Smooth muscle cell (in vitro differentiated cells): Measurements from ENCODE around the gene RBM20. TPM values are rescaled to one million over a fixed set of nuclear protein-coding genes. Genes with fewer than 3 reads are reported as not detected.

ENCODE experiments used
- DNase-seq: peaks from one replicate; lab custom pipeline; 2025; ENCODE audit not compliant: unreplicated experiment; lab: John Stamatoyannopoulos, UW
- H2AFZ ChIP-seq: fragments of 200-600 bp; sonication (generic); 2 replicates; pipeline ENCODE4 v1.6.0; 2016; ENCODE audit warnings: antibody characterized with exemption, low read depth, mild to moderate bottlenecking
- H3F3A ChIP-seq: fragments of 200-600 bp; sonication (generic); 2 replicates; pipeline ENCODE4 v1.6.0; 2017; ENCODE audit warnings: antibody characterized with exemption, low read depth
- H3K27ac ChIP-seq: fragments of 200-600 bp; sonication (generic); 2 replicates; pipeline ENCODE4 v1.5.1; 2016; ENCODE audit warnings: low read depth, mild to moderate bottlenecking
- H3K27me3 ChIP-seq: fragments of 200-600 bp; sonication (generic); 2 replicates; pipeline ENCODE4 v1.6.1; 2016; ENCODE audit warnings: low read depth, mild to moderate bottlenecking
- H3K36me3 ChIP-seq: fragments of 200-600 bp; sonication (generic); 2 replicates; pipeline ENCODE4 v1.5.1; 2016; ENCODE audit warnings: low read depth
- H3K4me1 ChIP-seq: fragments of 200-600 bp; sonication (generic); 2 replicates; pipeline ENCODE4 v1.5.1; 2016; ENCODE audit warnings: low read depth
- H3K4me2 ChIP-seq: fragments of 200-600 bp; sonication (generic); 2 replicates; pipeline ENCODE4 v1.6.0; 2016; ENCODE audit warnings: mild to moderate bottlenecking
- H3K4me3 ChIP-seq: fragments of 200-600 bp; sonication (generic); 2 replicates; pipeline ENCODE4 v1.5.1; 2016; ENCODE audit warnings: mild to moderate bottlenecking
- H3K79me2 ChIP-seq: fragments of 200-600 bp; sonication (generic); 2 replicates; pipeline ENCODE4 v1.6.0; 2016; ENCODE audit warnings: low read depth, mild to moderate bottlenecking
- H3K9ac ChIP-seq: fragments of 200-600 bp; sonication (generic); 2 replicates; pipeline ENCODE4 v1.6.0; 2016; ENCODE audit warnings: low read depth
- H3K9me3 ChIP-seq: fragments of 200-600 bp; sonication (generic); replicated peaks from 2 replicates; pipeline ENCODE4 v1.5.1; 2016; ENCODE audit warnings: low read depth
- H4K20me1 ChIP-seq: fragments of 200-600 bp; sonication (generic); 2 replicates; pipeline ENCODE4 v1.6.0; 2016; ENCODE audit warnings: low read depth
- WGBS: methylation state at CpG from one replicate; pipeline ENCODE4 v1.1.7; 2016; ENCODE audit warnings: low lambda C conversion rate; 5-methylcytosine and 5-hydroxymethylcytosine counted together
- polyA plus RNA-seq: library from polyadenylated mRNA; unstranded; fragments of >200 nt; fragmentation: Nextera tagmentation; extraction: Ambion mirVana; gene quantifications from 2 replicates; pipeline ENCODE4 v1.2.1, GENCODE V29; 2016
- total RNA-seq: library from RNA; depleted of rRNA; stranded (reverse); fragments of >200 nt; gene quantifications from 2 replicates; pipeline ENCODE4 v1.2.3, GENCODE V29; 2014
- TF ChIP-seq, protein P1 (sequence below): fragments of 200-600 bp; sonication (generic); IDR thresholded peaks from 2 replicates; pipeline ENCODE4 v1.5.1; 2017; ENCODE audit warnings: borderline replicate concordance, mild to moderate bottlenecking, antibody characterized with exemption; ENCODE audit not compliant: insufficient read depth, poor library complexity, severe bottlenecking

RBM20 gene
- total and polyA plus RNA-seq, 2 experiments from 2014 or later = 0.09 TPM

DNA sequence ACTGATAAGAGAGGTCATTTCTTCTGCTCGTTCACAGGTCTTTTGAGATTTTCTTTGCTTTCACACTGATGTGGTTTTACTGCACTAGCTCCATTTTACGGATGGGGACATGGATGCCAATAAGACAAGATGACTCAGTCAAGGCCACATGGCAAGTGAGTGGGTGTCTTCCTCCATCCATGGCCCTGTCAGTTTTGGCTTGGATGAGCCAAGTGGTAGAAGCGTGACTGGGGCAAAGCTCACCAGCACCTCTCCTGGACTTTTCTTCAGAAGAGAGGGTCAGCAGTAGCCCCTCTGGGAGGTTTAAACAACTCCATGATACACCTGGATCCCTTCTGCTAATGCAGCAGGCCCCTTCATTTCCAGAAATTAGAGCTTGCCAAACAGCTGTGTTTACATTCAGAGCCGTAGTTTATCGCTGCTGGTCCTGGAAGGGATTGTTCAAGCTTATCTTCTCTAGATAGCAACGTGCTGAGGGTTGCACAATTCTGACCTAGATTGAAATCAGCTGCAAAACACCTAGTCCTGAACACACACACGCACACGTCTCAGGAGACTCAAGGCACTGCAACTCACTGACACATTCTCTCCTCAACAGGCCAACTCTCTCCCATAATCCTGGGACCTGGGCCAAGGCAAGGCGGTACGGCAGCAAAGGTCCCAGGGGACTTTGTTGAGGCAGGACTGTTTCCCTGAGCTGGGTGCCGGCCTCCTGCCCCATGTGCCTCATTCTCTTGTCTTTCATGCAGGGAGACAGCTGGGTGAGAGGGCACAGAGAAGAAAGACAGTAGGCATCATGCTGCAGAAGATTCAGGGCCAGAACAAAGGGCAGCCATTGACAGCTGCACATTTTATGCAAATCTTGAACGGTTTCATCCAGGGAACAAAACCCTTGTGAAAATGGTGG, 213.4 kb downstream of the RBM20 start:
- Histone ChIP-seq H3K4me2 (peak overlapping the region; percentile 24), H2AFZ (no peak overlapping the region), H3K36me3 (no peaks in the 10 kb centered on the region), H3K27ac (no peak overlapping the region), H3K27me3 (no peaks in the 10 kb centered on the region), H4K20me1 (no peaks in the 10 kb centered on the region), H3K4me3 (no peak overlapping the region), H3K79me2 (no peaks in the 10 kb centered on the region), H3K9me3 (no peaks in the 10 kb centered on the region), H3K9ac (no peak overlapping the region), H3K4me1 (no peaks in the 10 kb centered on the region), H3F3A (no peaks in the 10 kb centered on the region)
- no peak for DNase-seq
- TF ChIP-seq, protein P1, sequence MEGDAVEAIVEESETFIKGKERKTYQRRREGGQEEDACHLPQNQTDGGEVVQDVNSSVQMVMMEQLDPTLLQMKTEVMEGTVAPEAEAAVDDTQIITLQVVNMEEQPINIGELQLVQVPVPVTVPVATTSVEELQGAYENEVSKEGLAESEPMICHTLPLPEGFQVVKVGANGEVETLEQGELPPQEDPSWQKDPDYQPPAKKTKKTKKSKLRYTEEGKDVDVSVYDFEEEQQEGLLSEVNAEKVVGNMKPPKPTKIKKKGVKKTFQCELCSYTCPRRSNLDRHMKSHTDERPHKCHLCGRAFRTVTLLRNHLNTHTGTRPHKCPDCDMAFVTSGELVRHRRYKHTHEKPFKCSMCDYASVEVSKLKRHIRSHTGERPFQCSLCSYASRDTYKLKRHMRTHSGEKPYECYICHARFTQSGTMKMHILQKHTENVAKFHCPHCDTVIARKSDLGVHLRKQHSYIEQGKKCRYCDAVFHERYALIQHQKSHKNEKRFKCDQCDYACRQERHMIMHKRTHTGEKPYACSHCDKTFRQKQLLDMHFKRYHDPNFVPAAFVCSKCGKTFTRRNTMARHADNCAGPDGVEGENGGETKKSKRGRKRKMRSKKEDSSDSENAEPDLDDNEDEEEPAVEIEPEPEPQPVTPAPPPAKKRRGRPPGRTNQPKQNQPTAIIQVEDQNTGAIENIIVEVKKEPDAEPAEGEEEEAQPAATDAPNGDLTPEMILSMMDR = no peak
- WGBS = 32% methylated on average over 12 of the region's 12 CpGs

DNA sequence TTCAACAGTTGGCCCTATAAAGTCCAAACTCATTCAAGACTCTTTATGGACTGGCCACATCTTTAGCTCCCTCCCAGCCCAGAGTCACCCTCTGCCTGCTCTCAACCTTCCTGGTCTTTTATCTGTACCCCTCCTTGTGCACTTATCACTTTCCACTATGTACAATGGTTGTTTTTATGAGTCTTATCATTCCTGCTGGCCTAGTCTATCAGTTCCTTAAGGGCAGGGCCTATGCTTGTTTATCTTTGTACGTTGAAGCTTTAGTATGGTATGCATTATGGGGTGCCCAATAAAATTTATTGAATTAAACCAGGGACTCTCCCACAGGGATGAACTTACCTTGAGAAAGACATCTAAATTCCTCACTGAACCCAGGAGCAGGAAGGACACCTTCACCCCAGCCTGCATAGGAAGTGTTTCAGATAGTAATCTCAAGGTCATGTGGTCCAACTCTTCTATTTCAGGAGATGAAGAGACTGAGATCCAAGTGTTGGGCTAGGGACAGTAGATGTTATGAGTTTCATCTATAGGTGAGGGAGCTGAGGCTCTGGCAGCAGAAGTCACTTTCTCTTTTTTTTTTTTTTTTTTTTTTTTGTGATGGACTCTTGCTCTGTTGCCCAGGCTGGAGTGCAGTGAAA, 214.3 kb downstream of the RBM20 start:
- Histone ChIP-seq H3K27ac (no peak overlapping the region), H3F3A (no peaks in the 10 kb centered on the region), H3K9ac (no peak overlapping the region), H3K27me3 (no peaks in the 10 kb centered on the region), H3K4me3 (no peak overlapping the region), H3K9me3 (no peaks in the 10 kb centered on the region), H2AFZ (no peak overlapping the region), H3K36me3 (no peaks in the 10 kb centered on the region), H4K20me1 (no peaks in the 10 kb centered on the region), H3K4me1 (no peaks in the 10 kb centered on the region), H3K79me2 (no peaks in the 10 kb centered on the region), H3K4me2 (no peak overlapping the region)
- TF ChIP-seq, protein P1 = no peak
- DNase-seq = no peak
- WGBS = 22% methylated on average over 1 of the region's 1 CpG

DNA sequence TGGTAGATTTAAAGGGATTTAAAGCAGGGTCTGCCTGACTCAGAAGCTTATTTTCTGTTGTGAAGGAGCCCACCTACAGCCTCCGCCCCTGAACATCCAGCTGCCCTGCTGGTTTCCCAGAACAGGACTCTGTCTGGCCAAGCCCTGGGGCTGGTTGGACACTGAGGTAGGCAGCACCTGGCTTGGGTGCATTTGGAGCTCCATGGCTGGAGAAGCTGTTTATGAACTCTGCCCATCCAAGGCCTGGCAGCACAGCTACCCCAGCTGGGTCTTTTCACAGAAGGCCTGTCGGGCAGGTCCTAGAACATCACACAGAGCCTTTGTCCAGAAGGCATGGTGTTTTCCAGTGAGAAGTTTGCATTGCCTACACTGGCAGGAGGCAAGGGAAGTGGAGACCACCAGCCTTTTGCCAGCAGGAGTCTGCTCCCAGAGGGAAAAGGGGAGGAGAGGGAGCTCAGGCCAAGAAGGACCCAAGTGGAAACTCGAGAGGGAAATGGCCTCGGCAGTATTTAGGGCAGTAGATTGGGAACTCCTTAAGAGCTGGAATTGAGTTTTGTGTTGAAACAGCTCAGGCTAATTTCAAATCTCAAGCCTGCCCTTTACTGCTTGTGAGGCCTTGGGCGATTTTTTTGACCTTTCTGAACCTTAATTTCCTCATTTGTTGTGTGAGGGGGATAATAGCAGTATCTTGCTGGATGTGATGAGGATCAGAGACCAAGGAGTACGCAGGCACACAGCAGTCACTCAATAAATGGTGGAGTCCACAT, 215.3 kb downstream of the RBM20 start:
- Histone ChIP-seq H3F3A (no peaks in the 10 kb centered on the region), H3K4me2 (no peak overlapping the region), H3K79me2 (no peaks in the 10 kb centered on the region), H3K27ac (peak overlapping the region; percentile 6), H2AFZ (peak overlapping the region; percentile 11), H4K20me1 (no peaks in the 10 kb centered on the region), H3K27me3 (no peaks in the 10 kb centered on the region), H3K4me3 (no peak overlapping the region), H3K9ac (no peak overlapping the region), H3K4me1 (no peaks in the 10 kb centered on the region), H3K9me3 (no peaks in the 10 kb centered on the region), H3K36me3 (no peaks in the 10 kb centered on the region)
- TF ChIP-seq, protein P1 = no peak
- no peak for DNase-seq
- 71% methylated on average over 6 of the region's 6 CpGs for WGBS
